Activated B cell treated with CpG ODN at 0.5 μM for 24 hours (primary cell): ENCODE data around the gene TMEM144. TPM values are rescaled to one million over a fixed set of nuclear protein-coding genes. Genes with fewer than 3 reads are reported as not detected.

Source experiments
- ATAC-seq: fragments of 200-7000 bp; cut with Tn5 transposase; one replicate; pipeline ENCODE4 v1.10.0; 2021; ENCODE audit warnings: low read depth, mild to moderate bottlenecking, moderate library complexity
- CTCF ChIA-PET: fragments of 350-600 bp; sonication (Branson Sonifier 250); formaldehyde crosslinking; loops from one replicate; lab custom pipeline; 2021; ENCODE audit warnings: antibody characterized with exemption; lab: Charles Lee
- POLR2A ChIA-PET: fragments of 350-600 bp; sonication (Branson Sonifier 250); formaldehyde crosslinking; loops from one replicate; lab custom pipeline; 2021; ENCODE audit warnings: antibody characterized with exemption; lab: Charles Lee
- DNase-seq: peaks from one replicate; pipeline ENCODE4 v3.0.0; 2022
- H3K27ac Mint-ChIP-seq: one replicate; pipeline ENCODE4 v1.8.0; 2020; ENCODE audit warnings: mixed read lengths
- H3K27me3 Mint-ChIP-seq: one replicate; pipeline ENCODE4 v1.8.0; 2021; ENCODE audit warnings: mixed read lengths
- H3K36me3 Mint-ChIP-seq: one replicate; pipeline ENCODE4 v1.8.0; 2021; ENCODE audit warnings: low read depth, mixed read lengths
- H3K4me1 Mint-ChIP-seq: one replicate; pipeline ENCODE4 v1.8.0; 2021; ENCODE audit warnings: mixed read lengths
- H3K4me3 Mint-ChIP-seq: one replicate; pipeline ENCODE4 v1.8.0; 2020; ENCODE audit warnings: mild to moderate bottlenecking, mixed read lengths
- H3K9me3 Mint-ChIP-seq: one replicate; pipeline ENCODE4 v1.8.0; 2020; ENCODE audit warnings: mixed read lengths
- intact Hi-C: fragments of 100-400 bp; cut with micrococcal nuclease; formaldehyde crosslinking; loops from one replicate; pipeline ENCODE4 v1.15.1; 2024
- total RNA-seq: library from RNA; stranded (reverse); gene quantifications from 2 replicates; pipeline ENCODE4 v1.2.3, GENCODE V29; 2022
- TF ChIP-seq, protein P1 (sequence below): fragments of 200-600 bp; IDR thresholded peaks from one replicate; pipeline ENCODE4 v1.8.0; 2022; ENCODE audit warnings: antibody characterized with exemption, mild to moderate bottlenecking

Gene TMEM144
- total RNA-seq, 1 donor from 2014 or later, result not detected

DNA sequence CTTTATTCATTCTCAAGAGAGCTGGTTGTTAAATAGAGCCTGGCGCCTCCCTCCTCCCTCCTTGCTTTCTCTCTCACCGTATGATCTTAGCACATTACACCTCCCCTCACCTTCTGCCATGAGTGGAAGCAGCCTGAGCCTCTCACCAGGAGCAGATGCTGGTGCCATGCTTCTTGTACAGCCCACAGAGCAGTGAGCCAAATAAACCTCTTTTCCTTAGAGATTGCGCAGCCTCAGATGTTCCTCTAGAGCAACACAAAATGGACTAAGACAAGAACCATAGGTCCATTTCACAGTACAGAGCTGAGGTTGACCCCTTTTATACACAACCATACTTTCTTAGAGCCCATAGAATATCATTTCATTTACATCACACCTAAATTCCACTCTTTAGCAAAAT, 10.1 kb upstream of the TMEM144 start:
- Mint-ChIP-seq H3K27me3 (no peaks in the 10 kb centered on the region), H3K36me3 (no peaks in the 10 kb centered on the region), H3K9me3 (no peaks in the 10 kb centered on the region), H3K27ac (no peak overlapping the region), H3K4me3 (no peak overlapping the region), H3K4me1 (no peaks in the 10 kb centered on the region)
- CTCF ChIA-PET, result no interaction called here
- ATAC-seq (no peak), DNase-seq (no peak)
- POLR2A ChIA-PET, result no interaction called here
- intact Hi-C loops, result no loop called here
- TF ChIP-seq, protein P1, sequence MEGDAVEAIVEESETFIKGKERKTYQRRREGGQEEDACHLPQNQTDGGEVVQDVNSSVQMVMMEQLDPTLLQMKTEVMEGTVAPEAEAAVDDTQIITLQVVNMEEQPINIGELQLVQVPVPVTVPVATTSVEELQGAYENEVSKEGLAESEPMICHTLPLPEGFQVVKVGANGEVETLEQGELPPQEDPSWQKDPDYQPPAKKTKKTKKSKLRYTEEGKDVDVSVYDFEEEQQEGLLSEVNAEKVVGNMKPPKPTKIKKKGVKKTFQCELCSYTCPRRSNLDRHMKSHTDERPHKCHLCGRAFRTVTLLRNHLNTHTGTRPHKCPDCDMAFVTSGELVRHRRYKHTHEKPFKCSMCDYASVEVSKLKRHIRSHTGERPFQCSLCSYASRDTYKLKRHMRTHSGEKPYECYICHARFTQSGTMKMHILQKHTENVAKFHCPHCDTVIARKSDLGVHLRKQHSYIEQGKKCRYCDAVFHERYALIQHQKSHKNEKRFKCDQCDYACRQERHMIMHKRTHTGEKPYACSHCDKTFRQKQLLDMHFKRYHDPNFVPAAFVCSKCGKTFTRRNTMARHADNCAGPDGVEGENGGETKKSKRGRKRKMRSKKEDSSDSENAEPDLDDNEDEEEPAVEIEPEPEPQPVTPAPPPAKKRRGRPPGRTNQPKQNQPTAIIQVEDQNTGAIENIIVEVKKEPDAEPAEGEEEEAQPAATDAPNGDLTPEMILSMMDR, result no peak

- ChIA-PET CTCF (no interaction called here), POLR2A (no interaction called here)
- intact Hi-C loops, result no loop called here
- no peaks in the 10 kb centered on the region for H3K9me3 Mint-ChIP-seq
- no peak overlapping the region for H3K27ac Mint-ChIP-seq
- no peak for ATAC-seq
- TF ChIP-seq, protein P1, result no peak
- H3K4me3 Mint-ChIP-seq, result no peak overlapping the region
- no peaks in the 10 kb centered on the region for H3K4me1 Mint-ChIP-seq
- no peak for DNase-seq
- no peaks in the 10 kb centered on the region for H3K36me3 Mint-ChIP-seq
- H3K27me3 Mint-ChIP-seq, result no peaks in the 10 kb centered on the region
Observed at GRCh38 chr4:158201322-158201721, 9.0 kb upstream of the TMEM144 start.

DNA sequence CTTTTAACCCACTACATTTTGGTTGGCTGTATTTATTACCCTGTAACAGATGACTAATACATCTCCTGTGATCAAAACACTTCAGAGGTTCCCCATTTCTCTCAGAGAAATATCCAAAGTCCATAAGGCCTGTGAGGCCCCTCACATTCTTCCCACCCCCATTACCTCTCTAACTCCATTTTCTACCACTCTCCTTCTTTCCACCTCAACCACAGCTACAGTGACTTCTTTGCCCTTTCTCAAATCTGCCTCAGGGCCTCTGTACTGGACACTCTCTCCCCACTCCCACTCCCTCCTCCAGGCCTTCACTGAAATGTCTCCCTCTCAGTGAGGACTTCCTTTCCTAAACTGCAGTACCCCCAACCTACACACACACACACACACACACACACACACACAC, 8.4 kb upstream of the TMEM144 start:
- CTCF ChIA-PET, result no interaction called here
- no peak for ATAC-seq
- H3K36me3 Mint-ChIP-seq, result no peaks in the 10 kb centered on the region

DNA sequence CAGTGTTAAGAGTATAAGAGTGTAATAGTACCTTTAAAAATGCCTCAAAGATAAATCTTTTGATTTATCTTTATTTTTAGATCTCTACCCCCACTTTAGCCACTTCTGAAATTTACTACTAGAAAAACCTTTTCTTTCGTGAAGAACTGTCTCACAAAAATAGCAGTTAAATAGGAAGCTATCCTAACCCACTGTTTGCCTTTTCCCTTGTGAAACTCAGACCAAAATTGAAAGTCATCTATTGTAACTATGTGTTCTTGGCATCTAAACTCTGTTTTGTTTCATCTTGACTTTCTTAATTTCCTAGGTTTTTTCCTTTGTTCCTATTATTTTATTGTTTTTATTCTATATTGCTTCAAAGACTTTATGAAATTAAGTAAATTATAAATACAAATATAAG, 7.8 kb upstream of the TMEM144 start:
- ChIA-PET POLR2A (no interaction called here), CTCF (no interaction called here)
- H3K4me1 Mint-ChIP-seq, result no peaks in the 10 kb centered on the region
- no peaks in the 10 kb centered on the region for H3K36me3 Mint-ChIP-seq
- H3K27me3 Mint-ChIP-seq, result no peaks in the 10 kb centered on the region
- no peak overlapping the region for H3K4me3 Mint-ChIP-seq
- TF ChIP-seq, protein P1, result no peak
- DNase-seq (no peak), ATAC-seq (no peak)
- intact Hi-C loops, result no loop called here
- H3K27ac Mint-ChIP-seq, result no peak overlapping the region
- no peaks in the 10 kb centered on the region for H3K9me3 Mint-ChIP-seq

More for the DNA sequence above, 8.4 kb upstream of the TMEM144 start:
- Mint-ChIP-seq H3K27me3 (no peaks in the 10 kb centered on the region), H3K4me1 (no peaks in the 10 kb centered on the region), H3K27ac (no peak overlapping the region), H3K9me3 (no peaks in the 10 kb centered on the region), H3K4me3 (no peak overlapping the region)
- DNase-seq, result no peak
- TF ChIP-seq, protein P1, result no peak
- POLR2A ChIA-PET, result no interaction called here
- intact Hi-C loops, result no loop called here

DNA sequence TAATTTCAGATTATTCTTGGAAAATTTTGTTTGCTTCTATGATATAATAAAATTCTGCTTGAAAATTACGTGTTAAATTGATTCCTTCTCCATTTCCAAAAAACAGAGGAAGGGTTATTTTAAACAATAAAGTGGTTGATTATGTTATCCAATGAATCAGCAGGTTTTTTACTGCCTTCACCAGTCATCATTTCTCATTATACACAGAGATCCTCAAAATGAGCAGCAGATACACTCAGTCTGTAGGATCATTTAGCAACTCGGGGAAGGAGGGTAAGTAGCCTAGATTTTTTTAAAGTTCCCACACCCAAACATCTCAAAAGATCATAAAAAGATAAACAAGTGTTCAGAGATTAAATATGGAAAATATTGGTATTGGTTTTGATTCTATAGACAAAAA, 6.8 kb upstream of the TMEM144 start:
- no peaks in the 10 kb centered on the region for H3K36me3 Mint-ChIP-seq
- no peaks in the 10 kb centered on the region for H3K27me3 Mint-ChIP-seq
- ChIA-PET CTCF (no interaction called here), POLR2A (no interaction called here)
- no peak for DNase-seq
- TF ChIP-seq, protein P1, result no peak
- no peak overlapping the region for H3K4me3 Mint-ChIP-seq
- H3K27ac Mint-ChIP-seq, result no peak overlapping the region
- intact Hi-C loops, result no loop called here
- no peaks in the 10 kb centered on the region for H3K4me1 Mint-ChIP-seq
- no peaks in the 10 kb centered on the region for H3K9me3 Mint-ChIP-seq
- ATAC-seq, result no peak
